Loucy (cell line): ENCODE measurements around the gene SYNRG.
A peak's percentile ranks its signal among the peaks of the same experiment; 100 is the strongest.

Experiments
- H2AFZ ChIP-seq: fragments of 200-600 bp; sonication (generic); 2 replicates; pipeline ENCODE4 v1.6.0; 2016; ENCODE audit warnings: antibody characterized with exemption, mild to moderate bottlenecking, low read length, moderate library complexity
- H3F3A ChIP-seq: fragments of 200-600 bp; 2 replicates; pipeline ENCODE4 v1.6.0; 2016; ENCODE audit warnings: antibody characterized with exemption, low read depth, mild to moderate bottlenecking
- H3K27me3 ChIP-seq: fragments of 200-600 bp; sonication (generic); 2 replicates; pipeline ENCODE4 v1.6.1; 2014; ENCODE audit warnings: low read length, mild to moderate bottlenecking; ENCODE audit not compliant: insufficient read depth, poor library complexity, severe bottlenecking
- H3K36me3 ChIP-seq: fragments of 200-600 bp; sonication (generic); 2 replicates; pipeline ENCODE4 v1.6.1; 2016; ENCODE audit warnings: low read length; ENCODE audit not compliant: insufficient read depth
- H3K4me1 ChIP-seq: fragments of 200-600 bp; sonication (generic); 2 replicates; pipeline ENCODE4 v1.5.1; 2014; ENCODE audit warnings: low read length, mild to moderate bottlenecking; ENCODE audit not compliant: insufficient read depth, poor library complexity, severe bottlenecking
- H3K4me2 ChIP-seq: fragments of 200-600 bp; sonication (generic); 2 replicates; pipeline ENCODE4 v1.6.0; 2014; ENCODE audit warnings: antibody characterized with exemption, low read length, low read depth, mild to moderate bottlenecking; ENCODE audit not compliant: poor library complexity, severe bottlenecking
- H3K4me3 ChIP-seq: fragments of 200-600 bp; sonication (generic); 2 replicates; pipeline ENCODE4 v1.5.1; 2014; ENCODE audit warnings: low read length, mild to moderate bottlenecking, mixed read lengths; ENCODE audit not compliant: poor library complexity, severe bottlenecking
- H3K79me2 ChIP-seq: fragments of 200-600 bp; sonication (generic); 2 replicates; pipeline ENCODE4 v1.6.1; 2014; ENCODE audit warnings: low read length; ENCODE audit not compliant: insufficient read depth
- H3K9ac ChIP-seq: fragments of 200-600 bp; sonication (generic); 2 replicates; pipeline ENCODE4 v1.6.0; 2014; ENCODE audit warnings: mild to moderate bottlenecking, low read depth, low read length, moderate library complexity; ENCODE audit not compliant: poor library complexity, severe bottlenecking
- H3K9me2 ChIP-seq: fragments of 200-600 bp; sonication (generic); replicated peaks from 2 replicates; pipeline ENCODE4 v1.6.1; 2016; ENCODE audit warnings: low read depth, low read length, mixed read lengths
- H3K9me3 ChIP-seq: fragments of 200-600 bp; sonication (generic); 2 replicates; pipeline ENCODE4 v1.6.1; 2014; ENCODE audit warnings: mild to moderate bottlenecking, antibody characterized with exemption, low read length, low read depth; ENCODE audit not compliant: insufficient read depth
- H4K20me1 ChIP-seq: fragments of 200-600 bp; sonication (generic); 2 replicates; pipeline ENCODE4 v1.6.0; 2014; ENCODE audit warnings: antibody characterized with exemption, low read length, mild to moderate bottlenecking; ENCODE audit not compliant: insufficient read depth, poor library complexity, severe bottlenecking
- EZH2phosphoT487 ChIP-seq: fragments of 200-600 bp; IDR thresholded peaks from 2 replicates; pipeline ENCODE4 v1.6.1; 2018; ENCODE audit warnings: antibody characterized with exemption, mild to moderate bottlenecking, moderate library complexity, borderline replicate concordance
- TF ChIP-seq, protein P1 (sequence below): fragments of 200-600 bp; sonication (generic); conservative IDR thresholded peaks from 2 replicates; pipeline ENCODE4 v1.5.1; 2014; ENCODE audit warnings: mild to moderate bottlenecking, antibody characterized with exemption, low read length

The SYNRG gene

DNA sequence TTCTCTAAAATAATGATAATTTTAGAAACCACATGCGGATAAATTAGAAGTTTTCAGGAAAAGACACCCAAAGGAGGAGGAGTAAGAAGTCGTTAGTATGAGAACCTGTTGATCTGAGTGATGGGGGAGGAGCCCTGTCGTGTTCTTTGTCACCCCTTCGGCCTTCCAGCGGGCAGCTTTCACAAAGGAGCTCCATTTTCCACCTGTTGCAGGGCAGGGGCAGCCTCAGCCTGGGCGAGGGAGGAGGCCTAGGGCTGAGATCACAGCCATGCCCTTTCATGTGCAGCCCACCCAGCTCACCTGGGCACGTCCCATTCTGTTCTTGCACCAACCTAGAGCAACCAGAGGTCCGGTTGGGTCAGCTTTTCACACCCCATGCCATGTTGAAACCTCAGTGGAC lies 114.2 kb downstream of the SYNRG start:
- H3K4me2 ChIP-seq: no peak overlapping the region

DNA sequence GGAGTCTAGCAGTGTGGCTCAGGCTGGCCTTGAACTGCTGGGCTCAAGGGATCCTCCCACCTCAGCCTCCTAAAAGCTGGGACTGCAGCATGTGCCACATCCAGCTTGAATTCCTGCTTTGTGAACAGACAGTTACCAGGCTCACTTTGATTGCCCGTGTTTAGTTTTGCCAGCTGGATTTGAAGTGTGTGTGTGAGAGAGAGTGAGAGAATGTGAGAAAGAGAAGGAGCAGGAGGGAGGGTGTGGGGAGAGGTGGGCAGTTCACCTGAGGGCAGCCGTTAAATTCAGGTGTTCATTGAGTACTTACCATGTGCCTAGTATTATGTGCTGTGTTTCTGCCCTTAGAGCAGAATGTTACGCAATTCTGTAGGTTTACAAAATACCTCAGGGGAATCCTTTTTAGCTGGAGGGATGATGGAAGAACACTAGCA lies 114.8 kb downstream of the SYNRG start:
- H3K4me2 ChIP-seq: no peak overlapping the region
- no peak overlapping the region for H3K4me3 ChIP-seq
- no peaks in the 10 kb centered on the region for H3F3A ChIP-seq
- no peaks in the 10 kb centered on the region for H3K27me3 ChIP-seq
- H3K36me3 ChIP-seq: no peaks in the 10 kb centered on the region
- H3K9me2 ChIP-seq: no peaks in the 10 kb centered on the region
- no peak for TF ChIP-seq EZH2phosphoT487
- TF ChIP-seq, protein P1, sequence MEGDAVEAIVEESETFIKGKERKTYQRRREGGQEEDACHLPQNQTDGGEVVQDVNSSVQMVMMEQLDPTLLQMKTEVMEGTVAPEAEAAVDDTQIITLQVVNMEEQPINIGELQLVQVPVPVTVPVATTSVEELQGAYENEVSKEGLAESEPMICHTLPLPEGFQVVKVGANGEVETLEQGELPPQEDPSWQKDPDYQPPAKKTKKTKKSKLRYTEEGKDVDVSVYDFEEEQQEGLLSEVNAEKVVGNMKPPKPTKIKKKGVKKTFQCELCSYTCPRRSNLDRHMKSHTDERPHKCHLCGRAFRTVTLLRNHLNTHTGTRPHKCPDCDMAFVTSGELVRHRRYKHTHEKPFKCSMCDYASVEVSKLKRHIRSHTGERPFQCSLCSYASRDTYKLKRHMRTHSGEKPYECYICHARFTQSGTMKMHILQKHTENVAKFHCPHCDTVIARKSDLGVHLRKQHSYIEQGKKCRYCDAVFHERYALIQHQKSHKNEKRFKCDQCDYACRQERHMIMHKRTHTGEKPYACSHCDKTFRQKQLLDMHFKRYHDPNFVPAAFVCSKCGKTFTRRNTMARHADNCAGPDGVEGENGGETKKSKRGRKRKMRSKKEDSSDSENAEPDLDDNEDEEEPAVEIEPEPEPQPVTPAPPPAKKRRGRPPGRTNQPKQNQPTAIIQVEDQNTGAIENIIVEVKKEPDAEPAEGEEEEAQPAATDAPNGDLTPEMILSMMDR: no peak
- H3K4me1 ChIP-seq: peaks cover 22% of the 10 kb centered on the region
- H3K79me2 ChIP-seq: peaks cover 75% of the 10 kb centered on the region
- H2AFZ ChIP-seq: no peak overlapping the region
- H3K9ac ChIP-seq: no peak overlapping the region
- peaks cover 21% of the 10 kb centered on the region for H4K20me1 ChIP-seq
- no peaks in the 10 kb centered on the region for H3K9me3 ChIP-seq

More for the DNA sequence above, 114.2 kb downstream of the SYNRG start:
- TF ChIP-seq, protein P1: no peak
- TF ChIP-seq EZH2phosphoT487: no peak
- Histone ChIP-seq H3K9me3 (no peaks in the 10 kb centered on the region), H2AFZ (no peak overlapping the region), H3K36me3 (no peaks in the 10 kb centered on the region), H3K9ac (no peak overlapping the region), H3K27me3 (no peaks in the 10 kb centered on the region), H4K20me1 (peaks cover 21% of the 10 kb centered on the region), H3K4me3 (no peak overlapping the region), H3F3A (no peaks in the 10 kb centered on the region), H3K9me2 (no peaks in the 10 kb centered on the region), H3K4me1 (peaks cover 22% of the 10 kb centered on the region), H3K79me2 (peaks cover 79% of the 10 kb centered on the region)

DNA sequence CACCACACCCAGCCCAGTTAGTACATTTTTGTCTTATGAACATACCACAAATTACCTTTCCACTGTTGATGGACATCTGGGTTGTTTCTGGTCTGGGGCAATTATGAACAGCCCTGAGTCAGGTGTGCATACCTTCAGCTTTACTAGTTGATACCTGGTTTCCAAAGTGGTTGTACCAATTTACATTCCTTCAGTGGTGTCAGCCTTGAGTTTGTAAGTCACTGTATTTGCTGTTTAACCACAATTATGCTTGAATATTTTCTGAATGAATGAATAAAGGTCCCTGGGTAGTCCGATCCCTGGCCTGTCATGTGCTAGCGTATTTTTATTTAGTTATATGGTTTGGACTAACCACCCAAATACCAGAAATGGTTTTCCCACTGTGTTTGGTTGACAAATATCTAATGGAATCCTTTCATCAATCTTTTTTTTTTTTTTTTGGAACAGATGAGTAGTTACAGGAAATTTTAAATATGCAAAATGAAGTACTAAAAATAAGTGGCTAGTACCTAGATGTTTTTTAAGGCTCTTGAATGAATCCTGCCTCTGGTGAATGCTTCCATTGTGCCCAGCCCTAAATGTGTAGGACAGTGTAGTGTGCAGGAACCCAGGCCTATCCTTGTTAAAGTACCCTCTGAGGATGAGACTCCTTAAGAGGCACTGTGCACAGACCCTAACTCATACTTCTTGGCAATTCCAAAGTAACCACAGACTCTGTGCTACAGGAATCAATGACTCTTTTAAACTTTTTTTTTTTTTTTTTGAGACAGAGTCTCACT lies 115.8 kb downstream of the SYNRG start:
- Histone ChIP-seq H3K4me2 (peak overlapping the region; percentile 83), H3K27me3 (no peaks in the 10 kb centered on the region), H3K9me3 (no peaks in the 10 kb centered on the region), H3K4me1 (peaks cover 31% of the 10 kb centered on the region), H3K36me3 (no peaks in the 10 kb centered on the region), H3K79me2 (peaks cover 71% of the 10 kb centered on the region), H3K9ac (no peak overlapping the region), H2AFZ (no peak overlapping the region), H4K20me1 (peaks cover 21% of the 10 kb centered on the region), H3K4me3 (peak overlapping the region; percentile 89), H3F3A (no peaks in the 10 kb centered on the region), H3K9me2 (no peaks in the 10 kb centered on the region)
- TF ChIP-seq, protein P1: no peak
- no peak for TF ChIP-seq EZH2phosphoT487
